ENCODE data around the gene DNASE1L2.

The DNASE1L2 gene

GRCh38 chr16:2280981-2281542 is 44.8 kb downstream of the DNASE1L2 start:
- no peaks in the 10 kb centered on the region for H3K79me2 ChIP-seq (ENCODE audit: insufficient read depth, low read length)
- TF ChIP-seq CTCF (conservative IDR thresholded peaks at IDR 0.05; ENCODE audit: low read length): no peak
- no peak for TF ChIP-seq EZH2phosphoT487 (IDR thresholded peaks at IDR 0.05; ENCODE audit: borderline replicate concordance)
- no peaks in the 10 kb centered on the region for H3K9me2 ChIP-seq (replicated peaks; ENCODE audit: low read depth, low read length)
- no peaks in the 10 kb centered on the region for H3K9me3 ChIP-seq (ENCODE audit: insufficient read depth, low read depth, low read length)
- H4K20me1 ChIP-seq (ENCODE audit: insufficient read depth, low read length, poor library complexity, severe bottlenecking): no peaks in the 10 kb centered on the region
- no peak overlapping the region for H2AFZ ChIP-seq (ENCODE audit: low read length)
- no peaks in the 10 kb centered on the region for H3F3A ChIP-seq (ENCODE audit: low read depth)
- H3K4me2 ChIP-seq (ENCODE audit: low read depth, low read length, poor library complexity, severe bottlenecking): no peak overlapping the region
- no peak overlapping the region for H3K4me3 ChIP-seq (ENCODE audit: low read length, poor library complexity, severe bottlenecking)
- H3K36me3 ChIP-seq (ENCODE audit: insufficient read depth, low read length): no peaks in the 10 kb centered on the region
- H3K27me3 ChIP-seq (ENCODE audit: insufficient read depth, low read length, poor library complexity, severe bottlenecking): no peaks in the 10 kb centered on the region
- H3K9ac ChIP-seq (ENCODE audit: low read depth, low read length, poor library complexity, severe bottlenecking): no peak overlapping the region
- H3K4me1 ChIP-seq (ENCODE audit: insufficient read depth, low read length, poor library complexity, severe bottlenecking): no peaks in the 10 kb centered on the region

- Histone ChIP-seq H3K27me3 (ENCODE audit: insufficient read depth, low read length, poor library complexity, severe bottlenecking) (no peaks in the 10 kb centered on the region), H3K4me2 (ENCODE audit: low read depth, low read length, poor library complexity, severe bottlenecking) (no peak overlapping the region), H3K36me3 (ENCODE audit: insufficient read depth, low read length) (no peaks in the 10 kb centered on the region), H2AFZ (ENCODE audit: low read length) (no peak overlapping the region), H4K20me1 (ENCODE audit: insufficient read depth, low read length, poor library complexity, severe bottlenecking) (no peaks in the 10 kb centered on the region), H3F3A (ENCODE audit: low read depth) (no peaks in the 10 kb centered on the region), H3K9me3 (ENCODE audit: insufficient read depth, low read depth, low read length) (no peaks in the 10 kb centered on the region), H3K4me3 (ENCODE audit: low read length, poor library complexity, severe bottlenecking) (no peak overlapping the region), H3K4me1 (ENCODE audit: insufficient read depth, low read length, poor library complexity, severe bottlenecking) (no peaks in the 10 kb centered on the region), H3K9ac (ENCODE audit: low read depth, low read length, poor library complexity, severe bottlenecking) (no peak overlapping the region), H3K9me2 (replicated peaks; ENCODE audit: low read depth, low read length) (no peaks in the 10 kb centered on the region), H3K79me2 (ENCODE audit: insufficient read depth, low read length) (no peaks in the 10 kb centered on the region)
- no peak for TF ChIP-seq EZH2phosphoT487 (IDR thresholded peaks at IDR 0.05; ENCODE audit: borderline replicate concordance)
- no peak for TF ChIP-seq CTCF (conservative IDR thresholded peaks at IDR 0.05; ENCODE audit: low read length)
These were observed 46.0 kb downstream of the DNASE1L2 start for GRCh38 chr16:2282262-2282661.

GRCh38 chr16:2282866-2283555 is 46.8 kb downstream of the DNASE1L2 start:
- TF ChIP-seq EZH2phosphoT487 (IDR thresholded peaks at IDR 0.05; ENCODE audit: borderline replicate concordance) (no peak), CTCF (conservative IDR thresholded peaks at IDR 0.05; ENCODE audit: low read length) (no peak)
- Histone ChIP-seq H3K9ac (ENCODE audit: low read depth, low read length, poor library complexity, severe bottlenecking) (no peak overlapping the region), H3K9me3 (ENCODE audit: insufficient read depth, low read depth, low read length) (no peaks in the 10 kb centered on the region), H3K27me3 (ENCODE audit: insufficient read depth, low read length, poor library complexity, severe bottlenecking) (no peaks in the 10 kb centered on the region), H3K4me3 (ENCODE audit: low read length, poor library complexity, severe bottlenecking) (no peak overlapping the region), H3F3A (ENCODE audit: low read depth) (no peaks in the 10 kb centered on the region), H3K79me2 (ENCODE audit: insufficient read depth, low read length) (no peaks in the 10 kb centered on the region), H4K20me1 (ENCODE audit: insufficient read depth, low read length, poor library complexity, severe bottlenecking) (no peaks in the 10 kb centered on the region), H3K36me3 (ENCODE audit: insufficient read depth, low read length) (no peaks in the 10 kb centered on the region), H2AFZ (ENCODE audit: low read length) (no peak overlapping the region), H3K9me2 (replicated peaks; ENCODE audit: low read depth, low read length) (no peaks in the 10 kb centered on the region), H3K4me2 (ENCODE audit: low read depth, low read length, poor library complexity, severe bottlenecking) (no peak overlapping the region), H3K4me1 (ENCODE audit: insufficient read depth, low read length, poor library complexity, severe bottlenecking) (no peaks in the 10 kb centered on the region)
